GM21723 (cell line): ENCODE results near the gene ZNF423.
"Not testable (repeated sequence)": the region's sequence is repeated elsewhere in the genome, so short reads cannot be mapped to it uniquely, and the experiment has no call there.

Experiments
- ATAC-seq: cut with Tn5 transposase; IDR thresholded peaks from one replicate; pipeline ENCODE4 v1.9.1; 2021; ENCODE audit warnings: mild to moderate bottlenecking, moderate library complexity; ENCODE audit not compliant: unreplicated experiment

Gene ZNF423

GRCh38 chr16:49698931-49699840, 156.7 kb downstream of the ZNF423 start:
- ATAC-seq = no peak

- ATAC-seq = no peak
Measured at GRCh38 chr16:49698453-49698815, 157.5 kb downstream of the ZNF423 start.

- ATAC-seq = no peak
Measured at GRCh38 chr16:49697631-49698452, 158.1 kb downstream of the ZNF423 start.

- ATAC-seq = no peak
Measured at GRCh38 chr16:49696414-49697101, 159.4 kb downstream of the ZNF423 start.

- no peak for ATAC-seq
Measured at GRCh38 chr16:49695782-49696413, 160.0 kb downstream of the ZNF423 start.

- ATAC-seq = no peak
Measured at GRCh38 chr16:49693445-49693844, 162.5 kb downstream of the ZNF423 start.

GRCh38 chr16:49690778-49691177, 165.1 kb downstream of the ZNF423 start:
- no peak for ATAC-seq

GRCh38 chr16:49688036-49688697, 167.7 kb downstream of the ZNF423 start:
- ATAC-seq = no peak

- no peak for ATAC-seq
Measured at GRCh38 chr16:49687476-49688002, 168.4 kb downstream of the ZNF423 start.

GRCh38 chr16:49684696-49685095, 171.2 kb downstream of the ZNF423 start:
- no peak for ATAC-seq

GRCh38 chr16:49682577-49683165, 173.2 kb downstream of the ZNF423 start:
- ATAC-seq = no peak

- ATAC-seq = no peak
Measured at GRCh38 chr16:49681217-49681883, 174.6 kb downstream of the ZNF423 start.

GRCh38 chr16:49679095-49679494, 176.8 kb downstream of the ZNF423 start:
- no peak for ATAC-seq

GRCh38 chr16:49677661-49678060, 178.3 kb downstream of the ZNF423 start:
- ATAC-seq = not testable (repeated sequence)

- ATAC-seq = no peak
Measured at GRCh38 chr16:49675413-49675812, 180.5 kb downstream of the ZNF423 start.

GRCh38 chr16:49674990-49675389, 180.9 kb downstream of the ZNF423 start:
- ATAC-seq = no peak

GRCh38 chr16:49674351-49674851, 181.5 kb downstream of the ZNF423 start:
- no peak for ATAC-seq

- ATAC-seq = no peak
Measured at GRCh38 chr16:49673442-49673841, 182.5 kb downstream of the ZNF423 start.

- ATAC-seq = no peak
Measured at GRCh38 chr16:49672753-49673152, 183.2 kb downstream of the ZNF423 start.
